Upper lobe of left lung (tissue), 6 donors: ENCODE measurements around the gene CCDC71L. TPM values are rescaled to one million over a fixed set of nuclear protein-coding genes. Genes with fewer than 3 reads are reported as not detected.

Experiments
- ATAC-seq, 2 donors: fragments of 200-7000 bp; cut with Tn5 transposase; one replicate each; pipeline ENCODE4 v1.9.1; 2022; ENCODE audit warnings: mild to moderate bottlenecking in 2 of 2, moderate library complexity in 2 of 2; ENCODE audit not compliant: low FRiP score in 2 of 2
- DNase-seq, 2 donors: peaks; one replicate each; pipeline ENCODE4 v3.0.0-alpha.2; 2019 to 2020
- H3K27ac ChIP-seq, 4 donors: fragments of 200-600 bp; sonication (generic); one replicate each; pipeline ENCODE4 v1.5.1; 2016 to 2019
- H3K27me3 ChIP-seq, 4 donors: fragments of 200-600 bp; sonication (generic); one replicate each; pipeline ENCODE4 v1.5.1; 2017 to 2019
- H3K36me3 ChIP-seq, 4 donors: fragments of 200-600 bp; sonication (generic); one replicate each; pipeline ENCODE4 v1.5.1; 2016 to 2019
- H3K4me1 ChIP-seq, 4 donors: fragments of 200-600 bp; sonication (generic); one replicate each; pipeline ENCODE4 v1.5.1; 2018 to 2019
- H3K4me3 ChIP-seq, 4 donors: fragments of 200-600 bp; sonication (generic); one replicate each; pipeline ENCODE4 v1.5.1; 2017 to 2019; ENCODE audit warnings: mild to moderate bottlenecking in 2 of 4, moderate library complexity in 1 of 4
- H3K9me3 ChIP-seq, 4 donors: fragments of 200-600 bp; sonication (generic); one replicate each; pipeline ENCODE4 v1.5.1; 2018 to 2019
- CTCF ChIP-seq, 6 experiments: fragments of 450-650 bp in 4 of 6; fragments of 200-600 bp in 2 of 6; sonication (generic) in 2 of 6; IDR thresholded peaks; one replicate each; pipeline ENCODE4 v1.5.1; 2016 to 2019; ENCODE audit warnings: antibody characterized with exemption in 6 of 6
- EP300 ChIP-seq, 4 donors: sonication (generic); formaldehyde crosslinking; IDR thresholded peaks; one replicate each; pipeline ENCODE4 v1.5.1; 2017; ENCODE audit warnings: antibody characterized with exemption in 4 of 4, control low read depth in 2 of 4
- POLR2A ChIP-seq, 4 donors: fragments of 450-650 bp; IDR thresholded peaks; one replicate each; pipeline ENCODE4 v1.5.1; 2016 to 2017; ENCODE audit warnings: antibody characterized with exemption in 4 of 4, mild to moderate bottlenecking in 2 of 4
- POLR2AphosphoS5 ChIP-seq, 2 donors: sonication (generic); formaldehyde crosslinking; IDR thresholded peaks; one replicate each; pipeline ENCODE4 v1.5.1; 2017; ENCODE audit warnings: antibody characterized with exemption in 2 of 2
- WGBS, 2 donors: methylation state at CpG; one replicate each; pipeline ENCODE4 v1.1.5; 2017 to 2018; 5-methylcytosine and 5-hydroxymethylcytosine counted together
- total RNA-seq, 6 donors: library from RNA; depleted of rRNA in 4 of 6; stranded (reverse); fragments of >200 nt in 4 of 6; gene quantifications; one replicate each; pipeline versions ENCODE4 v1.1.0 to v1.2.1, GENCODE V29; 2016 to 2021
- donor health status: DM: no; HTN: no; CAD: no; lungs with moderate emphysema.
- donor health status: DM: no; HTN: yes; CAD: no; lungs with severe emphysema.

Gene CCDC71L
- total RNA-seq, 6 donors from 2014 or later: 12.6 to 38.7 (median 21.3) TPM

GRCh38 chr7:106610996-106611886, 49.7 kb downstream of the CCDC71L start:
- DNase-seq (no peak), ATAC-seq (no peak)
- no peak overlapping the region for H3K4me3 ChIP-seq
- H3K27ac ChIP-seq: no peak overlapping the region
- TF ChIP-seq CTCF (IDR thresholded peaks at IDR 0.05) (no peak), POLR2A (IDR thresholded peaks at IDR 0.05) (no peak), POLR2AphosphoS5 (IDR thresholded peaks at IDR 0.05) (no peak), EP300 (IDR thresholded peaks at IDR 0.05) (no peak)
- no peaks in the 10 kb centered on the region for H3K27me3 ChIP-seq
- WGBS, 2 donors: 70 to 77% methylated on average over 6 of the region's 6 CpGs
- peaks cover 0 to 5% (median 0%) of the 10 kb centered on the region in 4 donors for H3K9me3 ChIP-seq
- H3K4me1 ChIP-seq: no peaks in the 10 kb centered on the region
- H3K36me3 ChIP-seq: no peaks in the 10 kb centered on the region

- no peaks in the 10 kb centered on the region for H3K36me3 ChIP-seq
- no peak overlapping the region for H3K4me3 ChIP-seq
- no peak for ATAC-seq
- H3K4me1 ChIP-seq: no peaks in the 10 kb centered on the region
- H3K27ac ChIP-seq: no peak overlapping the region
- H3K9me3 ChIP-seq: peaks cover 0 to 5% (median 0%) of the 10 kb centered on the region in 4 donors
- WGBS, 2 donors: 93 to 96% methylated on average over 5 of the region's 5 CpGs
- DNase-seq: no peak
- TF ChIP-seq POLR2A (IDR thresholded peaks at IDR 0.05) (no peak), POLR2AphosphoS5 (IDR thresholded peaks at IDR 0.05) (no peak), EP300 (IDR thresholded peaks at IDR 0.05) (no peak), CTCF (IDR thresholded peaks at IDR 0.05) (no peak)
- H3K27me3 ChIP-seq: no peaks in the 10 kb centered on the region
These were observed 51.5 kb downstream of the CCDC71L start for GRCh38 chr7:106609416-106609815.

- WGBS, 2 donors: 92 to 95% methylated on average over 1 of the region's 1 CpG
- no peaks in the 10 kb centered on the region for H3K36me3 ChIP-seq
- no peak for TF ChIP-seq POLR2AphosphoS5 (IDR thresholded peaks at IDR 0.05)
- TF ChIP-seq EP300 (IDR thresholded peaks at IDR 0.05): no peak
- no peak for TF ChIP-seq CTCF (IDR thresholded peaks at IDR 0.05)
- no peak for TF ChIP-seq POLR2A (IDR thresholded peaks at IDR 0.05)
- H3K4me1 ChIP-seq: no peaks in the 10 kb centered on the region
- no peak for ATAC-seq
- no peak overlapping the region for H3K27ac ChIP-seq
- no peak overlapping the region for H3K4me3 ChIP-seq
- H3K9me3 ChIP-seq: peaks cover 0 to 5% (median 0%) of the 10 kb centered on the region in 4 donors
- DNase-seq: no peak
- H3K27me3 ChIP-seq: no peaks in the 10 kb centered on the region
These were observed 52.3 kb downstream of the CCDC71L start for GRCh38 chr7:106608661-106609060.

Other genes with a start within 250 kb of the CCDC71L start
- 10 to 100 TPM in 3 of 6 donors, 1 to 10 TPM in 3; 7.1 to 21.9 (median 10.1) TPM for gene PIK3CG, start 204.1 kb upstream of the CCDC71L start, total RNA-seq